Measurements from ENCODE around the gene TSEN54.

Gene TSEN54

DNA sequence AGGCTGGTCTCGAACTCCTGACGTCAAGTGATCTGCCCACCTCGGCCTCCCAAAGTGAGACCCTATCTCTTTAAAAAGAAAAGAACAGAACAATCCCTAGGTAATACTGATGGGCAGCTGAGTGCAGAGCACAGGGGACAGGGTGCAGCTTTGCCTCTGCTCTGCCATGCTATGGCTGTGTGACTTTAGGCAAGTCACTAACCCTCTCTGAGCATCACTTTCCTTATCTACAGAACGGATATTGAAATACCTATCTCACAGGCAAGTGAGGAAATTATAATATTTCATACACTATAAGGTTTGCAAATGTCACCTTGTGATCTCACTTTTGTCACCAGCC is 5.1 kb upstream of the TSEN54 start:
- Histone ChIP-seq H3K27ac (no peak overlapping the region), H3K9ac (ENCODE audit: insufficient read length) (no peak overlapping the region), H3K36me3 (ENCODE audit: insufficient read depth, low read length) (no peaks in the 10 kb centered on the region), H3K4me3 (no peak overlapping the region), H3K9me3 (ENCODE audit: low read depth, low read length) (no peaks in the 10 kb centered on the region)
- DNase-seq (ENCODE audit: low read depth, low spot score): no peak
- TF ChIP-seq FOXP2 (optimal IDR thresholded peaks at IDR 0.05; ENCODE audit: control extremely low read depth, extremely low read length, insufficient read depth): no peak
- no peak for TF ChIP-seq POLR2AphosphoS5 (IDR thresholded peaks at IDR 0.05; ENCODE audit: borderline replicate concordance, low read depth, low read length)
- no peak for TF ChIP-seq EZH2 (IDR thresholded peaks at IDR 0.05)

DNA sequence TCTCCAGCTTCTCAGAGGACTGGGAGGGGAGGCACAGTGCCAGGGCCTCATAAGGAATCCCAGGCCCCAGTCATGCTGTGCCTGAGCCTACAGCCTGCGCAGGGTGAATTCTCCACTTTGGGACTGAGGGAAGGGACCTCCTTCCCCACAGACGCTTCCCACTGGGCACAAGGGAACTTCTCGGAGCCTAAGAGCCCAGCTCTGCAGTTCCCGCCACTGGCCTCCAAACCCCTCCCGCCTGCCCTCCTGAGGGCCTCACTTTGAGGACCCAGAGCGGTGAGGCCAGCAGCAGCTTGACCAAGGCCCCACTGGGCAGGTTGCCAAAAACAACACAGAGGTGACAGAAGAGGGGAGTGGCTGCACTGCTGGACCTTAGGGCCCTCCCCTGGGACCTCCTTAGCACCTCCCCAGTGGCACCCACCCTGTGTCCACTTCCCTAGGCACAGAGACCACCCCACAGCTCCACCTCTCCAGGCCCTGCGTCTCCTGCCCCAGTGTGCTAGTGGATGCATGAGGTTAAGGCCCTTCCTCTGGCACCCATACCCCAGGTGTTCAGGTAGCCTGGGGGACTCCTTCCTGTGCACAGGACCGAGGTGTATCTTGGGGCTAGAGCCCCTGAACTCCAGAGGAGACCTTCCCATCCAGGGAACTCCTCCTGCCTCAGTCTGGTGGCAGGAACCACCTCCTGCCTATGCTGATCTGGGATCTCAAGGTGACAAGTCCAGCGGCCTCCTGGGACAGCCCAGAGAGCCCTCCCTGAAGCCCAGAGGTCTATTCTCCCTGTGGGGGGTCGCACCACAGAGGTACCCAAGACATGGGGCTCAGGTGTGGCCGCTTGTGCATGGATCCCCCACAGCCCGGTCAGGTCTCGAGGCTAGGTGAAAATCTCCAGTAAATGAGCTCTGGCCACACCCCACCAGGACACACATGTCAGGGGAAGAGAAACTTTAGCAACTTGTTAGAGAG is 4.4 kb upstream of the TSEN54 start:
- no peak for TF ChIP-seq EZH2 (IDR thresholded peaks at IDR 0.05)
- no peak for TF ChIP-seq POLR2AphosphoS5 (IDR thresholded peaks at IDR 0.05; ENCODE audit: borderline replicate concordance, low read depth, low read length)
- no peak for TF ChIP-seq FOXP2 (optimal IDR thresholded peaks at IDR 0.05; ENCODE audit: control extremely low read depth, extremely low read length, insufficient read depth)
- Histone ChIP-seq H3K27ac (no peak overlapping the region), H3K9me3 (ENCODE audit: low read depth, low read length) (no peaks in the 10 kb centered on the region), H3K4me3 (no peak overlapping the region), H3K9ac (ENCODE audit: insufficient read length) (no peak overlapping the region), H3K36me3 (ENCODE audit: insufficient read depth, low read length) (no peaks in the 10 kb centered on the region)
- DNase-seq (ENCODE audit: low read depth, low spot score): no peak

DNA sequence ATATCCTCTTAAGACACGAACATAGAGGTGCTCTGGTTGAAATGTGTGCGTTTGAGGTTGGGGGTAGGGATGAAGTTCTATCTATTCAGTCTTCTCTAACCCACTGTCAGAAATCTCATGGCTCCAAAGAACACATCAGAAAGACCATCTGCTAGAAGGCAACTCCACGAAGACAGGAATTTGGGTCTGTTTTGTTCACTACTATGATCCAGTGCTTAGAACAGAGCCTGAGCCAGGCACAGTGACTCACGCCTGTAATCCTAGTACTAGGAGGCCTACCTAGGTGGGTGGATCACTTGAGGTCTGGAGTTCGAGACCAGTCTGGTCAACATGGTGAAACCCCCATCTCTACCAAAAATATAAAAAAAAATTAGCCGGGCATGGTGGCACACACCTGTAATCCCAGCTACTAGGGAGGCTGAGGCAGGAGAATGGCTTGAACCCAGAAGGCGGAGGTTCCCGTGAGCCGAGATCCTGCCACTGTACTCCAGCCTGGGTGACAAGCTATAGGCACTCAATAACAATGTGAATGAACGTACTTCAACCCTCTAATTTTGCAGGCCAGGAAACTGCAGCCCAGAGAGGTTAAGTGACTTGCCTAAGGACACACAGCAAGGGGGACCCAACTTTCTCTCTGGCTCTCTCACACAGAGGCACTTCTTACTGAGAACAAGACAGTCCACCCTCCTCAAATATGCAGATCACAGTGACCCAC is 3.2 kb upstream of the TSEN54 start:
- TF ChIP-seq POLR2AphosphoS5 (IDR thresholded peaks at IDR 0.05; ENCODE audit: borderline replicate concordance, low read depth, low read length) (no peak), EZH2 (IDR thresholded peaks at IDR 0.05) (no peak)
- Histone ChIP-seq H3K9me3 (ENCODE audit: low read depth, low read length) (no peaks in the 10 kb centered on the region), H3K27ac (no peak overlapping the region), H3K9ac (ENCODE audit: insufficient read length) (no peak overlapping the region), H3K4me3 (no peak overlapping the region), H3K36me3 (ENCODE audit: insufficient read depth, low read length) (no peaks in the 10 kb centered on the region)
- DNase-seq (ENCODE audit: low read depth, low spot score): no peak

DNA sequence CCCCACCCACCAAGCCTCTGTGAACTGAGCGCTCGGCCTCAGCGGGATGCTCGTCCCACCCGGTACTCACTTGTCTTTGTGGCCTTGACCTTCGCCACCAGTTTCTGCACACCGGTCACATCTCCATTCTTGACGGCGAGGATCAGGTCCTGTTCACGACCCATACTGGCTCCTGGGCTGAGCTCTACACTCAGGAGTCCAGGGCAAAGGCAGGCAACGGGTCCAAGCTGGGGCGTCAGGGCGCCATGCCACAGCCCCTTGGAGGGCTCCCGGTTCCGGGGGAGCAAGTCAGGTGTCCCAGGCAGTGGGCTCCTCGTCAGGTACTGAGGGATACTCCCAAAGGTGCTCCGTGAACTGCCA is 2.7 kb upstream of the TSEN54 start:
- no peaks in the 10 kb centered on the region for H3K36me3 ChIP-seq (ENCODE audit: insufficient read depth, low read length)

DNA sequence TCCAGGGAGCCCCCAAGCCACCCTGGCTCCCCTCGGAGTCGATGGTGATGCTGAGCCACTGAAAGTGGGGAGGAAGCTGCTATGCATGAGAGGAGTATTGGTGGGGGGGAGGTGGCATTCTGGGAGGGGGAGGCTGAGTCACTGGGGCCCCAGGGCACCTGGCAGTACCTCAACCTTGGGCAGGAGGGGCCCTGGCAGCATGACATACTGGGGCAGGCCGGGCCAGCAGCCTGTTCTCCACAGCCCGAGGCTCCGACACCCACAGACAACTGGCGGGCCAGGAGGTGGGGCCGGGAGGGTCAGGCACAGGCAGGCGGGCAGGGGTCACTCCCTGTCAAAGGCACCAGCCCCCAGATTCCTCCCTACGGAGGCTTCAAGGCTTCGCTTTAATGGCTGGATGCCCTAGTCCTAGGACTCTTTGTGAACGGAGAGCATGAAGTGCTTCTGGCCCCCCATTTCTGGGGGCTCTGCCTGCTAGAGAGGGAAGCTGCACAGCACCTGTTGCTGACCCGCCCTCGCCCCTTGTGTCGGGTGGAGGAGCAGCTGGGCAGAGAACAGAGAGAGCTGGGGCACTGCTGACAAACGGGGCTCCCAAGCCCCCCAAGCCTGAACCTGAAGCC is 1.9 kb upstream of the TSEN54 start:
- TF ChIP-seq FOXP2 (optimal IDR thresholded peaks at IDR 0.05; ENCODE audit: control extremely low read depth, extremely low read length, insufficient read depth) (no peak), POLR2AphosphoS5 (IDR thresholded peaks at IDR 0.05; ENCODE audit: borderline replicate concordance, low read depth, low read length) (no peak), EZH2 (IDR thresholded peaks at IDR 0.05) (no peak)
- DNase-seq (ENCODE audit: low read depth, low spot score): no peak
- no peaks in the 10 kb centered on the region for H3K36me3 ChIP-seq (ENCODE audit: insufficient read depth, low read length)

More for the DNA sequence above, 2.7 kb upstream of the TSEN54 start:
- no peak for DNase-seq (ENCODE audit: low read depth, low spot score)
- no peak overlapping the region for H3K27ac ChIP-seq
- no peak for TF ChIP-seq FOXP2 (optimal IDR thresholded peaks at IDR 0.05; ENCODE audit: control extremely low read depth, extremely low read length, insufficient read depth)
- TF ChIP-seq POLR2AphosphoS5 (IDR thresholded peaks at IDR 0.05; ENCODE audit: borderline replicate concordance, low read depth, low read length): no peak
- TF ChIP-seq EZH2 (IDR thresholded peaks at IDR 0.05): no peak
- no peak overlapping the region for H3K9ac ChIP-seq (ENCODE audit: insufficient read length)
- H3K9me3 ChIP-seq (ENCODE audit: low read depth, low read length): no peaks in the 10 kb centered on the region
- peak overlapping the region; percentile 85; the same call in 1 of the 2 replicates for H3K4me3 ChIP-seq

DNA sequence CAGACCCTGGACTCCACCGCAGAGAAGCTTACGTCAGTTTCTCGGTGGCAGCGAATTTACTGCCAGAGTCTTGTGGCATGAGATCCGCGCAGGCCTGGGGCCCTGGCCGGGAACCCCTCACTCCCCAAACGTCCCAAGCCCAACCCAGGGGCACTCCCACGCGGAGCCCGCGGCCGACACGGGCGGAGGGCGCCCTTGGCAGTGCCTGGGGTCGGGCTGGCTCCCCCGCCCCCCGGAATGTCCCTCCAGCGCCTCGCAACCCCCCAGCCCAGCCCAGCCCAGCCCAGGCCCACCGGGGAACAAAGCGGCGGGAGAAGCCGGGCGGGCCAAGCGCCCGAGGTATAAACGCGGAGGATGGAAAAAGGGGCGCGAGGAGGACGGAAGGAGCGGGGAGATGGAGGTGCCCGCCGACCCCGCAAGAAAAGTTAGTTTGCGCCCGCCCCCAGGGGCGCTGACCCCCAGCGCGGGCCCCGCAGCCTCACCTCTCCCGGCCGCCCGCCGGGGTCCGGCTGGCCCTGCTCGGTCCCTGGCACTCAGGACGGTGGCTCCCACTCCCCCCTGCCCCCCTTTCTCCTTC is 1.3 kb upstream of the TSEN54 start:
- H3K4me3 ChIP-seq: peak overlapping the region; percentile 85
- H3K9me3 ChIP-seq (ENCODE audit: low read depth, low read length): no peaks in the 10 kb centered on the region
- peak overlapping the region; percentile 76 for H3K9ac ChIP-seq (ENCODE audit: insufficient read length)
- no peaks in the 10 kb centered on the region for H3K36me3 ChIP-seq (ENCODE audit: insufficient read depth, low read length)
- no peak overlapping the region for H3K27ac ChIP-seq
- no peak for DNase-seq (ENCODE audit: low read depth, low spot score)
- no peak for TF ChIP-seq POLR2AphosphoS5 (IDR thresholded peaks at IDR 0.05; ENCODE audit: borderline replicate concordance, low read depth, low read length)
- no peak for TF ChIP-seq EZH2 (IDR thresholded peaks at IDR 0.05)
- no peak for TF ChIP-seq FOXP2 (optimal IDR thresholded peaks at IDR 0.05; ENCODE audit: control extremely low read depth, extremely low read length, insufficient read depth)

More for the DNA sequence above, 1.9 kb upstream of the TSEN54 start:
- Histone ChIP-seq H3K27ac (no peak overlapping the region), H3K4me3 (peak overlapping the region; percentile 85), H3K9me3 (ENCODE audit: low read depth, low read length) (no peaks in the 10 kb centered on the region), H3K9ac (ENCODE audit: insufficient read length) (peak overlapping the region; percentile 76)

DNA sequence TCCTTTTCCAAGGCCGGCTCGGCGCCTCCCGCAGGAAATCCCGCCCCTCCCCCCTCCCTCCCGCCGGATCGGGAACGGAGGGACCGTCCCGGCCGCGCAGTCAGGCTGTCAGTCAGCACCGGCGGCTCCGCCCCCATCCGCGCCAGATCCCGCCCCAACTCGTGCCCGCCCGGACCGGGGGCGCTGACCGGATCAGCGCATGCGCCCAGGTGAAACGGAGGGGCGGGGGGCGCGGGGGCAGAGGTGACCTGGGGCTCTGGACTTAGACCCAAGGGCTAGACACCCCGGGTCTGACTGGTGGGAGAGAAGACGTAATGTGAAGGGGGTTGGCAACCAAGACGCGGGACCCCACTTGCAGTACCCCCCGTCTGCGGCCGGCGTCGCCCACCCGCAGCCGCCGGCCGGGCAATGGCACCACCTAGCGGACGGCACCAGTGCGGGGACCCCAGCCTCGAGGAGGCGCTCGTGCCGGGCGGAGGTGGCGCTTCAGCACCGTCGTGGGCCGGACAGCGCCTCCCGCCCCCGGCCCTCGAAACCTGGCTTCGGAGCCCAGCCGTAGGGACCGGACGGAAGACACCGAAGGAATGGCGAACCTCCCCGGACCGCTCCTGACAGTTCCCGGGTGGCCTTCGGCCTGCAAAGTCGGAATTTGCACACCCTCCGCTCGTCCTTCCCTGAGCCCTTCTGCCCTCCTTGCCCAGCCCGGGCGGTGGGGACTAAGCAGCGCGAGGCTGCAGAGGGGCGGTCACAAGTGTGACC is 653 bp upstream of the TSEN54 start, which contains the start of gene CASKIN2:
Gene CASKIN2 (minus strand): TSS at position 42 of the 759 bp plus-strand sequence. CDS start 1,733 bp downstream, outside the sequence.
- peak within 1 kb of the TSS; percentile 85 for H3K4me3 ChIP-seq
- no peak within 1 kb of the TSS for H3K27ac ChIP-seq
- TF ChIP-seq POLR2AphosphoS5 (IDR thresholded peaks at IDR 0.05; ENCODE audit: borderline replicate concordance, low read depth, low read length): no peak
- TF ChIP-seq FOXP2 (optimal IDR thresholded peaks at IDR 0.05; ENCODE audit: control extremely low read depth, extremely low read length, insufficient read depth): no peak
- TF ChIP-seq EZH2 (IDR thresholded peaks at IDR 0.05): no peak
- H3K9me3 ChIP-seq (ENCODE audit: low read depth, low read length): no peaks in the 10 kb centered on the region
- H3K9ac ChIP-seq (ENCODE audit: insufficient read length): peak within 1 kb of the TSS; percentile 76
- no peaks in the 10 kb centered on the region for H3K36me3 ChIP-seq (ENCODE audit: insufficient read depth, low read length)
- peak; percentile 12 for DNase-seq (ENCODE audit: low read depth, low spot score)

All from SK-N-MC (cell line).